Left hindlimb (tissue), 1 donor: Measurements from ENCODE around the gene UBR1.

Experiments
- DNase-seq: peaks from one replicate; pipeline ENCODE4 v3.0.0-alpha.2; 2018

The UBR1 gene

GRCh38 chr15:43106486-43106829 lies 620 bp upstream of the UBR1 start:
- DNase-seq, result no peak

DNA sequence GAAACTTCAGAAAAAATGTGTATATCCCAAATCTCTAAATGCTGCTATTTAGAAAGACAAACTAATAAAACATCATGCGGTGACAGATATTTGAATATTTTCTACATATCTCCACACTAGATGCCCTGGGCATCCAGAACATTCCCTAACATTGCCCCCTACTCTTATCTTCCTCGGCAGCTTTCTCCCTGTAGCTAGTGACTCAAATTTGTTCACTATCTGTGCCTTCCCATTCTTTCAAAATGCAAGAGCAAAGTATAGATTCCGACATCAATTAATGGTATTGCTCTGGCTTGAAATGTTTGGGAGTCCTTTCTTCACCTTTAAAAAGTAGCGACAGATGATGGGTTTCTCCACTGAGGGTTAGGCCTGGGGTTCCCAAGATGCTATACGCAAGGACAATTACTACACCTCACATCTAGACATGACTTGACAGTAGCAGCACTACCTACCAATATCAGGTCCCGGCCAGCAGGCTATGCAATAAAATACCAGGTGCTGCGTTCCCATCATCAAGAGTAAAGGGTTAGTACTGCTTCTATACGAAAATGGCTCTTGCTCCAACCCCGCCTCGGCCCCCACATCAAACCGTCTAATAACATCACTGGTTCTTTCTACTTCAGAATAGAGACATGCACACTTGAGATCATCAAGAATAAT lies 631 bp downstream of the UBR1 start:
- no peak for DNase-seq

- DNase-seq, result no peak
These were observed 1.4 kb downstream of the UBR1 start for GRCh38 chr15:43104426-43104825.

DNA sequence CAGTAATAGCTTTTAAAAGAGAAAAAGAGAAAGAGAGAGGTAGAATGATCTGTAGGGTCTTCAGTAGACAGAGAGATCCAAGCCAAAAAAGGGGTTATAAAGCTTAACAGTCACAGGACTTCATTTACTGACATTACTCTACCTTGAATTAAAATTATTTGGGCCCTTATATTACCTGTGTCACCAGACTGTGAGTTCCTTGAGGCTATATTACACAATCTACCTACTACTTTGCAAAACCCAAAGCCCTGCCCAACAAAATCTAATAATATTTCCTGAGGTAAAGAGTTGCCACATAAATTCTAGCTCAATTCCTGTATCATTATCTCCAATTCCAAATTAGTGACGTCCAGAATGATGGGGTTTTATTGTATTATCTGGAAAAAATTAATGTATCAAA lies 1.9 kb downstream of the UBR1 start:
- DNase-seq, result no peak

DNA sequence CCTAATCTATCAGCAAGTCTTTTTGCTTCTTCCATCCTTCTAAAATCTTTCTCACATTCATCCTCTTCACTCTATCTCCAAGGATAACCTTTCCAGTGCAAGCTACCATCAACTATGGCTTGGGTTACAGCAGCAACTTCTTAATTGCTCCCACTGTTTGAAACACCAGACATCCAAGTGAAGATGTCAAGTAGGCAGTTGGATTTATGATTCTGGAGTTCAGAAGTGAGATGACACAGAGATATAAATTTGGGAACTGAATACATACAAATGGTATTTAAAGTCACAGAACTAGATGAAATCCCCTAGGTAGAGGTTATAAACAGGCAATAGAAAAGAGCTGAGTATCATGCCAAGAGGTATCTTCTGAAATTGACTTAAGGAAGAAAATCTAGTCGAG lies 3.7 kb downstream of the UBR1 start:
- DNase-seq, result no peak

DNA sequence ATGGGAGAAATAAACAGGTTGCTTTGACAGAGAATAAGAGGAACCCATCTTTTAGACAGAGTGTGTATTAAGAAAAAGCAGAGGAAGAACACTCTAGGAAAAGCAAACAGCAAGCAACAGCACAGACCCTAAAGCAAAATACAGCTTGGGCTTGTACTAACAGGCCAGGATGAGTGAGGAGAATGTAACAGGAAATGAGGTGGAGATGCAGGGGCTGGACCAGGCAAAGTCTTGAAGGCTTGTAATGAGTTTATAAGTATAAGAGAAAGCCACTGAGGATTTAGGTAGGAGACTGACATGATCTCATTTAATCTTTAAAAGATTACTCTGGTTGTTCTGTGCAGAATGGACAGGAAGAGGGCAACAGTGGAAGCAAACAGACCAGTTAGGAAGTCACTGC lies 4.9 kb downstream of the UBR1 start:
- no peak for DNase-seq

GRCh38 chr15:43099105-43099845 lies 6.6 kb downstream of the UBR1 start:
- DNase-seq, result no peak

DNA sequence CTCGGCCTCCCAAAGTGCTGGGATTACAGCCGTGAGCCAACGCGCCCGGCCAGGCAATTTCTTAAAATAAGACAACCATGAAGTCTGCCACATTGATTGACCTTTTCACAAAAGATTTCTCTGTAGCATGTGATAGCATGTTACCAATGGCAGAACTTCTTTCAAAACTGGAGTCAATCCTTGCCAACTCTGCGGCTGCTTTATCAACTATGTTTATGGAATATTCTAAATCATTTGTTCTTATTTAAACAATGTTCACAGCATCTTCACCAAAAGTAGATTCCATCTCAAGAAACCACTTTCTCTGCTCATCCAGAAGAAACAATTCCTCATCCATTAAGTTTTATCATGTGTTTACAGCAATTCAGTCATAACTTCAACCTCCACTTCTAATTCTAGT lies 9.4 kb downstream of the UBR1 start:
- no peak for DNase-seq

- DNase-seq, result no peak
These were observed 10.0 kb downstream of the UBR1 start for GRCh38 chr15:43095708-43096347.

GRCh38 chr15:43095243-43095642 lies 10.6 kb downstream of the UBR1 start:
- no peak for DNase-seq

- no peak for DNase-seq
These were observed 11.3 kb downstream of the UBR1 start for GRCh38 chr15:43094416-43095030.

DNA sequence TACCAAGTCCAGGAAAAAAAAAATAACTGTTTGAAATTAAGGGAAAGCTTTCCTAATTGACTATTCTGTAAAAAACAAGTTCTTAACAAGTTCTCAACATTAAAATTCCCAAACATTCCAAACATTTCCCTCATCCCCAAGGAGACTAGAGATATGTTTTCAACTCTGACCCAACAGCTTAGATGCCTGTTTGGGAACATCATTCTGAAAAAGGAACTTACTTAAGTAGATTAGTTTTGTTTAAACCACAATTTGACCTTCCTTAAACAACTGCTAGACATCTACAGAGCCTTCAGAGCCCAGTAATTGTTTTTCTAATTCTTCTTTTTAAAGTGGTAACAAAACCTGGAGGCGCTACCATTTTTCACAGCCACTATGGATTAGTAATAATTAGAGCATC lies 12.8 kb downstream of the UBR1 start:
- DNase-seq, result no peak

DNA sequence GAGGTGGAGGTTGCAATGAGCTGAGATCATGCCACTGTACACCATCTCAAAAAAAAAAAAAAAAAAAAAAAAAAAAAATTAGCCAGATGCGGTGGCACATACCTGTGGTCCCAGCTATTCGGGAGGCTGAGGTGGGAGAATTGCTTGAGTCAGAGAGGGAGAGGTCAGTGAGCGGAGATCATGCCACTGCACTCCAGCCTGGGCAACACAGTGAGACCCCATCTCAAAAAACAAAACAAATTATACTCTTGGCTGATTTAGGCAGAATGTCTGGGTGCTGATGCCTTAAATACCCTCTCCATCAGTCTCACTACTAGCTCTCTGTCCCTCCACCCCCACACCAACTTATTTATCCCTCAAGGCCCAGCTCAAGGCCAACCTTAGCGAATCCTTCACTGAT lies 14.0 kb downstream of the UBR1 start:
- DNase-seq, result no peak

GRCh38 chr15:43086551-43086950 lies 19.3 kb downstream of the UBR1 start:
- DNase-seq, result no peak

- DNase-seq, result no peak
These were observed 19.9 kb downstream of the UBR1 start for GRCh38 chr15:43085921-43086320.

DNA sequence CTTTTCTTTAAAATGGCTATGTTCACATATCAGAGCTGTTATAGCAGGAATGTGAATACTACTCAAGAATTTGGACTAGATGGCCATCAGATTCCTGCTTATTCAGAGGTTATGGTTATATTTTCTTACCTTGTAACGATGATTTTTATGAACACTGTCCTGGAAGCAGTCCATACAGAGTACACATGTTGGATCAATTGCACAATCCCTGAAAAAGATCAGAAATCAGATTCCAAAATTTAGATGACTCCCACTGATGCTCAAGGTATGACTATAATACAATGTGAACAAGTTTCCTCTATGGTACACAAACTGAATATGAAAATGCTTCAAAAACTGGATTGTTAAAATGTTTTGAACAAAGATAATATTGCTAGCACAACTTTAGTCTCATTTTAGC lies 23.3 kb downstream of the UBR1 start:
- no peak for DNase-seq

DNA sequence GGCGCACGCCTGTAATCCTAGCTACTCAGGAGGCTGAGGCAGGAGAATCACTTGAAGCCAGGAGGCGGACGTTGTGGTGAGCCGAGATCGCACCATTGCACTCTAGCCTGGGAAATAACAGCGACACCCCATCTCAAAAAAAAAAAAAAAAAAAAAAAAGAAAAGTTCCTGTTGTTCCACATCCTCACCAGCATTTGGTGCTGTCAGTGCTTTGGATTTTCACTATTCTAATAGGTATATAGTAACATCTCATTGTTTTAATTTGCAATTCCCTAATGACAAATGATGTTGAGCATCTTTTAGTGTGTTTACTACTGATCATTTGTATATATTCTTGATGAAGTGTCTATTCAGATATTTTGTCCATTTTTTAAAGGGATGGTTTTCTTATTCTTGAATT lies 24.6 kb downstream of the UBR1 start:
- no peak for DNase-seq

DNA sequence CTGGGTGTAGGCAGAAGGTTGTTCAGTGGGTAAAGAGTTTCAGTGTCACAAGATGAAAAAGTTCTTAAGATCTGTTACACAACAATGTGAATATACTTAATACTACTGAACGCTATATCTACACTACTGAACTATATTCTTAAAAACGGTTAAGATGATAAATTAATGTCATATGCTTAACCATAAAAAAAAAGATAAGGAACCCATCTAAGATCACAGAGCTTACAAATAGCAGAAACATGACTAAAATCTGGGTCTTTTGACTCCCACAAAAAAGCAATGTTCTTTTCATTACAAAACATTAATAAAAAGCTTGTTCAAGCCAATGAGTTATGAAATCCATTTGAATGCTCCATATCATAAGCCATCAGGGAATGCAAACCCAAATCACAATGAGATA lies 34.4 kb downstream of the UBR1 start:
- no peak for DNase-seq

DNA sequence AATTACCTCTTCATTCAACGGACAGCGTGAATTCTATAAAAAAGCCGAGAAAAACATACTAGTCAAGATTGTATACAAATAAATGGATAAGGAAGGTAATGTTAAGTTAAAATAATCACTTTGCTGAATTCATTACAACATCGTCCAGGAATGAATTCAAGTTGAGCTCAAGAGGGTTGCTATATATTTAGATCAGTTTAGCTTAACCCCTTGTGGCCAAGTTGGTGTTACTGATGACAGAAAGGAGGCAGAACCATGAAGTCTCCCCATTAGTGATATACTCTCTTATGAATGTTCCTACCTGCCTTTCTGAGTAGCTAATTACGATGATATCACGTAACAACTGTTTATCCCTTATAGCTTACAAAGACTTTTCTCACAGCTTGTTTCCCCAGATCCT lies 34.9 kb downstream of the UBR1 start:
- DNase-seq, result no peak

- no peak for DNase-seq
These were observed 35.6 kb downstream of the UBR1 start for GRCh38 chr15:43070249-43070648.

- no peak for DNase-seq
These were observed 37.9 kb downstream of the UBR1 start for GRCh38 chr15:43067717-43068461.

- DNase-seq, result no peak
These were observed 49.1 kb downstream of the UBR1 start for GRCh38 chr15:43056696-43057095.

GRCh38 chr15:43052860-43053259 lies 53.0 kb downstream of the UBR1 start:
- no peak for DNase-seq
